WERI-Rb-1 (cell line): ENCODE measurements around the gene RPL21.

ENCODE experiments used
- DNase-seq: peaks from one replicate; pipeline ENCODE4 v3.0.0-alpha.2; 2020
- H3K27ac ChIP-seq: fragments of 250-450 bp; sonication (Bioruptor Pico); 2 replicates; pipeline ENCODE4 v1.5.1; 2020; ENCODE audit warnings: mild to moderate bottlenecking, moderate library complexity
- H3K27me3 ChIP-seq: fragments of 250-450 bp; sonication (Bioruptor Pico); 2 replicates; pipeline ENCODE4 v1.5.1; 2021; ENCODE audit warnings: mild to moderate bottlenecking, low read depth, moderate library complexity; ENCODE audit not compliant: insufficient read depth, severe bottlenecking
- H3K36me3 ChIP-seq: fragments of 250-450 bp; sonication (Bioruptor Pico); 2 replicates; pipeline ENCODE4 v1.5.1; 2020; ENCODE audit warnings: mild to moderate bottlenecking, moderate library complexity
- H3K4me3 ChIP-seq: 2 replicates; pipeline ENCODE4 v1.5.1; 2011; ENCODE audit warnings: low read depth, mild to moderate bottlenecking, control low read depth, low read length
- H3K9me3 ChIP-seq: fragments of 250-450 bp; sonication (Bioruptor Pico); 2 replicates; pipeline ENCODE4 v1.5.1; 2021; ENCODE audit warnings: mild to moderate bottlenecking, moderate library complexity; ENCODE audit not compliant: severe bottlenecking
- TF ChIP-seq, protein P1 (sequence below): IDR thresholded peaks from 2 replicates; pipeline ENCODE4 v1.5.1; 2011; ENCODE audit warnings: low read depth, mild to moderate bottlenecking, control low read depth, inconsistent platforms, low read length

RPL21 gene

DNA sequence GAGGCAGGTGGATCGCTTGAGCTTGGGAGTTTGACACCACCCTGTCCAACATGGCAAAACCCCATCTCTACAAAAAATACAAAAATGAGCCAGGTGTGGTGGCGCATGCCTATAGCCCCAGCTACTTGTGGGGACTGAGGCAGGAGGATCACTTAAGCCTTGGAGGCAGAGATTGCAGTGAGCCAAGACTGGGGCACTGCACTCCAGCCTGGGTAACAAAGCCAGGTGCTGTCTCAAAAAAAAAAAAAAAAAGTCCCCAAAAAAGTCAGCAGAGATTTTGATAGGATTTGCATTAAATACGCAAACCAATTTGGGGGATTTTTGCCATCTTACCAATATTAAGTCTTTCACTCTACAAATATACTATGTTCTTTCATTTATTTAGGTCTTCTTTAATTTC lies 21.7 kb upstream of the RPL21 start:
- H3K9me3 ChIP-seq, result peaks cover 6% of the 10 kb centered on the region
- no peaks in the 10 kb centered on the region for H3K36me3 ChIP-seq
- H3K27ac ChIP-seq, result no peak overlapping the region
- H3K4me3 ChIP-seq, result no peak overlapping the region
- TF ChIP-seq, protein P1, sequence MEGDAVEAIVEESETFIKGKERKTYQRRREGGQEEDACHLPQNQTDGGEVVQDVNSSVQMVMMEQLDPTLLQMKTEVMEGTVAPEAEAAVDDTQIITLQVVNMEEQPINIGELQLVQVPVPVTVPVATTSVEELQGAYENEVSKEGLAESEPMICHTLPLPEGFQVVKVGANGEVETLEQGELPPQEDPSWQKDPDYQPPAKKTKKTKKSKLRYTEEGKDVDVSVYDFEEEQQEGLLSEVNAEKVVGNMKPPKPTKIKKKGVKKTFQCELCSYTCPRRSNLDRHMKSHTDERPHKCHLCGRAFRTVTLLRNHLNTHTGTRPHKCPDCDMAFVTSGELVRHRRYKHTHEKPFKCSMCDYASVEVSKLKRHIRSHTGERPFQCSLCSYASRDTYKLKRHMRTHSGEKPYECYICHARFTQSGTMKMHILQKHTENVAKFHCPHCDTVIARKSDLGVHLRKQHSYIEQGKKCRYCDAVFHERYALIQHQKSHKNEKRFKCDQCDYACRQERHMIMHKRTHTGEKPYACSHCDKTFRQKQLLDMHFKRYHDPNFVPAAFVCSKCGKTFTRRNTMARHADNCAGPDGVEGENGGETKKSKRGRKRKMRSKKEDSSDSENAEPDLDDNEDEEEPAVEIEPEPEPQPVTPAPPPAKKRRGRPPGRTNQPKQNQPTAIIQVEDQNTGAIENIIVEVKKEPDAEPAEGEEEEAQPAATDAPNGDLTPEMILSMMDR, result no peak
- no peaks in the 10 kb centered on the region for H3K27me3 ChIP-seq
- DNase-seq, result no peak

DNA sequence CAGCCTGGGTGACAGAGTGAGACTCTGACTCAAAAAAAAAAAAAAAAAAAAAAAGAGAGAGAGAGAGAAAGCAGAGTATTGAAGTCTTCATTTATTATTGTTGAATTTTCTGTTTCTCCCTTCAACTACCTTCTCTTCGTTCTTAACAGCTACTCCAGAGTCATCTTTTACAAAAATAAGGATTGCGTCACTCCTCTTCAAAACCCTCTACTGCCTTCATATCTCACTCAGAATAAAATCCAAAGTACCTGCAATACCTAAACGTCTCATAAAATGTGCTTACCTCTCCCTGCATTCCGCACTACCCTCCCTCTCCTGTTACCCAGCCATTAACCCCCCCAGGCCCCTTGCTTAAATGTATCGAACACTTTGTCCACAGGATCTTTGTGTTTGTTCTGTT lies 17.4 kb upstream of the RPL21 start:
- H3K27ac ChIP-seq, result no peak overlapping the region
- H3K9me3 ChIP-seq, result peaks cover 6% of the 10 kb centered on the region
- H3K4me3 ChIP-seq, result no peak overlapping the region
- no peaks in the 10 kb centered on the region for H3K27me3 ChIP-seq
- no peaks in the 10 kb centered on the region for H3K36me3 ChIP-seq
- DNase-seq, result no peak
- TF ChIP-seq, protein P1, result no peak

DNA sequence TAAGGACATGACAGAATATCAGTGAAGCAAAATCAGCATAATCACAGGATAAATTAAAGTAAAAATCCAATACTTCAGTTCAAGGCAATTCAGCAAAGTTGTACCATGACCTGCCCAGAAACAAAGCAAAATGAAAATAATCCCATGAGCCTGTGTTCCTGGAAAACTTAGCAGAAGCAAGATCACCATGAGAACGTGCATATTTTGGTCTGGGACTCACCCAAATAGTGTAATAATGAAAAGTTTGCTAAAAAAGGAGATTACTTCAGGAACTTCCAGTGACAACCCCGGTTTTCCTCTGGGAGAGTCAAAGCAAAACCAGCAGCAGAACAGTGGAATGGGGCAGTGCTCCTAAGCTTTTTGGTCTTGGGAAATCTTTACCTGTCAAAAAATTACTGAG lies 14.9 kb upstream of the RPL21 start:
- no peak for DNase-seq
- Histone ChIP-seq H3K27me3 (no peaks in the 10 kb centered on the region), H3K36me3 (no peaks in the 10 kb centered on the region), H3K4me3 (no peak overlapping the region), H3K27ac (no peak overlapping the region), H3K9me3 (peaks cover 3% of the 10 kb centered on the region)
- TF ChIP-seq, protein P1, result no peak

DNA sequence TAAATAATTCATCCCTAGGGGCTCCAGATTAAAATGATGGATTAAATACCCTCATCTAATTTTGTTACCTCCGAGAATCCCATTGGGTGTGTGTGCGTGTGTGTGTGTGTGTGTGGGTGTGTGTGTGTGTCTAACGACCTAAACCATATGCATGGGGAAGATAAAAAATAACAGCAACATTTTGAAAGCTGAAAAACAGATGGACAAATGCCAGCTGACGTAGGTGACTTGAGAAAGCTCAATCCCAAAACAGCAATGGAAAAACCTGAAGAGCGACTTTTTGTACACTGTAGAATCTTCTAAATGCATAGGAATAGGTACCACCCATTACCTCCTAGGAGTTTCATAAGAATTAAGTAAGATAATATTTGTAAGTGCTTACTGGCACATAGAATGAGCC lies 8.7 kb upstream of the RPL21 start:
- DNase-seq, result no peak
- Histone ChIP-seq H3K27ac (no peak overlapping the region), H3K4me3 (no peak overlapping the region), H3K27me3 (no peaks in the 10 kb centered on the region), H3K9me3 (no peaks in the 10 kb centered on the region), H3K36me3 (no peaks in the 10 kb centered on the region)
- TF ChIP-seq, protein P1, result no peak

DNA sequence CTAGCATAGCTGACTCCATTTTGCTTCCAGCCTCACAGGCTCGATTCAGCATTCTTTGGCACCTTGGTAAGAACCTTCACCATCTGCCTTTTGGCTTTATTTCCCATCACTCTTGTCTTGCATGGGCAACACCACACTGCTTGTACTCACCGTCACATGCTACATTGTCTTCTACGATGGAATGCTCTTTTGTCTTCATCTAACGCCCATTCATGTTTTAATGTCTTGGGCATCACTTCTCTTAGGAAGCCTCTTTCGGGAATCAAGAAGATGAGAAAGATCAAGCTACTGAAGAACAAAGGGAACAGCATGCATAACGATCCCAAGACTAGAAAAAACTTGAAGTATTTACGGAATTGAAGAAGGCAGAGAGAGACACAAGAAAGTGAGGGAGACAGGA lies 5.7 kb upstream of the RPL21 start:
- no peaks in the 10 kb centered on the region for H3K36me3 ChIP-seq
- DNase-seq, result no peak
- H3K4me3 ChIP-seq, result no peak overlapping the region
- no peak overlapping the region for H3K27ac ChIP-seq
- no peaks in the 10 kb centered on the region for H3K27me3 ChIP-seq
- TF ChIP-seq, protein P1, result no peak
- no peaks in the 10 kb centered on the region for H3K9me3 ChIP-seq

DNA sequence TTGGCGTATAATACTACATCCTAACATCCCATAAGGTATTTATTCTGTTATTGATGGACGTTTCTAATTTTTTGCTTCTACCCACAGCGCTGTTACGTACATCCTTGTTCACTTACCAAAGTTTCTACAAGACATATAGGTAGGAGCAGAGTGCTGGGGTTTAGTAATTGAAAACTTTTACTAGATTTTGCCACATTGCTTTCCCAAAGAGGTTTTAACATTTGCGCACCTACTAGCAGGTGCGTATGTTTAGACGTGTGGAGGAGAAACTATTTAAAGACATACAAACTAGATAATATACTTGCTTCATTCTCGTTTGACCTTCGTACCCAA lies 559 bp upstream of the RPL21 start:
- Histone ChIP-seq H3K27me3 (no peaks in the 10 kb centered on the region), H3K27ac (peak overlapping the region; percentile 98), H3K36me3 (peaks cover 44% of the 10 kb centered on the region), H3K9me3 (no peaks in the 10 kb centered on the region), H3K4me3 (peak overlapping the region; percentile 82)
- TF ChIP-seq, protein P1, result no peak
- DNase-seq, result no peak
